H1 (cell line): Measurements from ENCODE around the gene ZDHHC11B. TPM values are rescaled to one million over a fixed set of nuclear protein-coding genes. Genes with fewer than 3 reads are reported as not detected.

ENCODE experiments used
- CTCF ChIA-PET: fragments of 300-600 bp; sonication (Branson Sonifier 250); formaldehyde crosslinking; loops from one replicate; lab custom pipeline; 2021; ENCODE audit not compliant: partially characterized antibody; lab: Charles Lee
- POLR2A ChIA-PET: fragments of 300-600 bp; sonication (Branson Sonifier 250); formaldehyde crosslinking; loops from one replicate; lab custom pipeline; 2021; ENCODE audit warnings: inconsistent platforms; ENCODE audit not compliant: partially characterized antibody; lab: Charles Lee
- DNase-seq, 2 experiments: peaks; one replicate each; pipeline versions ENCODE4 v3.0.0 to v3.0.0-alpha.2; 2010 to 2022; ENCODE audit warnings: low spot score in 2 of 2, low read depth in 1 of 2, mixed read lengths in 1 of 2
- FAIRE-seq: peaks from 2 replicates; lab custom pipeline; 2011; peaks lifted over from hg19 to GRCh38; lab: Jason Lieb, UNC
- H2AFZ ChIP-seq: 2 replicates; pipeline ENCODE4 v1.8.1; 2012; ENCODE audit warnings: low read length, inconsistent platforms
- H2AK5ac ChIP-seq: 2 replicates; pipeline ENCODE4 v1.6.1; 2013; ENCODE audit warnings: low read depth, low read length
- H2BK120ac ChIP-seq: replicated peaks from 2 replicates; pipeline ENCODE3; 2013; ENCODE audit warnings: low read depth, low read length, inconsistent platforms
- H2BK12ac ChIP-seq: 2 replicates; pipeline ENCODE4 v1.6.1; 2013; ENCODE audit warnings: low read depth, low read length
- H2BK15ac ChIP-seq: 2 replicates; pipeline ENCODE4 v1.6.1; 2013; ENCODE audit warnings: low read length
- H2BK20ac ChIP-seq: 2 replicates; pipeline ENCODE4 v1.6.1; 2013; ENCODE audit warnings: low read length
- H2BK5ac ChIP-seq: 2 replicates; pipeline ENCODE4 v1.6.1; 2013; ENCODE audit warnings: low read depth, low read length
- H3K14ac ChIP-seq: 2 replicates; pipeline ENCODE4 v1.6.1; 2013; ENCODE audit warnings: inconsistent platforms; ENCODE audit not compliant: insufficient read length
- H3K18ac ChIP-seq: 2 replicates; pipeline ENCODE4 v1.6.1; 2013; ENCODE audit warnings: low read length; ENCODE audit errors: extremely low read depth
- H3K23ac ChIP-seq: 2 replicates; pipeline ENCODE4 v1.6.1; 2013; ENCODE audit warnings: inconsistent platforms; ENCODE audit not compliant: insufficient read length
- H3K23me2 ChIP-seq: 2 replicates; pipeline ENCODE4 v1.6.1; 2013; ENCODE audit warnings: low read depth, low read length
- H3K27ac ChIP-seq: 2 replicates; pipeline ENCODE4 v1.6.1; 2011; ENCODE audit warnings: low read depth, low read length, inconsistent platforms
- H3K27me3 ChIP-seq, 4 experiments: replicated peaks in 1 of 4; 1 replicate in 1 of 4; 2 replicates in 3 of 4; pipeline versions ENCODE4 v1.6.1 to v1.8.1; 2011 to 2013; ENCODE audit warnings: low read length in 3 of 4, mild to moderate bottlenecking in 3 of 4, inconsistent platforms in 2 of 4, mixed read lengths in 2 of 4, moderate library complexity in 1 of 4; ENCODE audit not compliant: control insufficient read depth in 3 of 4, insufficient read depth in 3 of 4; ENCODE audit errors: extremely low read depth in 1 of 4
- H3K36me3 ChIP-seq, 4 experiments: 2 replicates each; pipeline versions ENCODE4 v1.6.1 to v1.8.1; 2011 to 2013; ENCODE audit warnings: mild to moderate bottlenecking in 4 of 4, low read length in 3 of 4, moderate library complexity in 2 of 4, control low read depth in 1 of 4, inconsistent platforms in 1 of 4; ENCODE audit not compliant: insufficient read depth in 4 of 4, control insufficient read depth in 2 of 4
- H3K4ac ChIP-seq: replicated peaks from 2 replicates; pipeline ENCODE3; 2013; ENCODE audit warnings: low read length, low read depth, mixed read lengths, inconsistent platforms; ENCODE audit not compliant: insufficient read length
- H3K4me1 ChIP-seq, 4 experiments: replicated peaks in 1 of 4; 1 replicate in 1 of 4; 2 replicates in 3 of 4; pipeline versions ENCODE4 v1.6.1 to v1.8.1; 2011 to 2013; ENCODE audit warnings: low read length in 3 of 4, inconsistent platforms in 2 of 4, mixed read lengths in 1 of 4; ENCODE audit not compliant: insufficient read depth in 4 of 4, control insufficient read depth in 3 of 4
- H3K4me2 ChIP-seq, 2 experiments: 2 replicates each; pipeline versions ENCODE4 v1.6.1 to v1.8.1; 2011 to 2013; ENCODE audit warnings: low read depth in 2 of 2, low read length in 2 of 2, control low read depth in 1 of 2, inconsistent platforms in 1 of 2, mild to moderate bottlenecking in 1 of 2; ENCODE audit not compliant: insufficient read depth in 1 of 2
- H3K4me3 ChIP-seq, 4 experiments: fragments of 200-600, 300-600 bp in 1 of 4; sonication (generic), shearing (Covaris generic), sonication (Bioruptor Twin) in 1 of 4; 2 replicates each; pipeline versions ENCODE4 v1.5.1 to v1.8.1; 2011 to 2016; ENCODE audit warnings: low read length in 4 of 4, low read depth in 3 of 4, control low read depth in 2 of 4, inconsistent platforms in 2 of 4, mild to moderate bottlenecking in 2 of 4, mixed read lengths in 1 of 4, moderate library complexity in 1 of 4; ENCODE audit not compliant: insufficient read depth in 2 of 4; ENCODE audit errors: extremely low read depth in 1 of 4
- H3K56ac ChIP-seq: replicated peaks from 2 replicates; pipeline ENCODE3; 2013; ENCODE audit warnings: low read depth, mild to moderate bottlenecking, mixed read lengths, low read length, inconsistent platforms; ENCODE audit not compliant: insufficient read length
- H3K79me1 ChIP-seq: 2 replicates; pipeline ENCODE4 v1.6.1; 2013; ENCODE audit warnings: low read depth, low read length, control low read depth
- H3K79me2 ChIP-seq, 2 experiments: 2 replicates each; pipeline versions ENCODE4 v1.6.1 to v1.8.1; 2012 to 2013; ENCODE audit warnings: low read length in 2 of 2, mild to moderate bottlenecking in 2 of 2, inconsistent platforms in 1 of 2; ENCODE audit not compliant: insufficient read depth in 2 of 2, control insufficient read depth in 1 of 2
- H3K9ac ChIP-seq, 4 experiments: replicated peaks in 1 of 4; 1 replicate in 1 of 4; 2 replicates in 3 of 4; pipeline versions ENCODE4 v1.6.1 to v1.8.1; 2011 to 2013; ENCODE audit warnings: low read depth in 3 of 4, low read length in 3 of 4, control low read depth in 2 of 4, mild to moderate bottlenecking in 2 of 4, moderate library complexity in 2 of 4, inconsistent platforms in 1 of 4; ENCODE audit errors: extremely low read depth in 1 of 4
- H3K9me3 ChIP-seq, 2 experiments: 2 replicates each; pipeline versions ENCODE4 v1.6.1 to v1.8.1; 2012 to 2013; ENCODE audit warnings: mild to moderate bottlenecking in 2 of 2, moderate library complexity in 2 of 2, control low read depth in 1 of 2, inconsistent platforms in 1 of 2, low read depth in 1 of 2, low read length in 1 of 2, mixed read lengths in 1 of 2; ENCODE audit not compliant: insufficient read depth in 2 of 2
- H4K20me1 ChIP-seq, 2 experiments: replicated peaks in 1 of 2; 2 replicates each; pipeline versions ENCODE3 to v1.8.1; 2011 to 2013; ENCODE audit warnings: inconsistent platforms in 2 of 2, low read length in 2 of 2, mild to moderate bottlenecking in 1 of 2; ENCODE audit not compliant: insufficient read depth in 2 of 2, control insufficient read depth in 1 of 2
- H4K5ac ChIP-seq: 2 replicates; pipeline ENCODE4 v1.6.1; 2013; ENCODE audit warnings: low read length, low read depth, mixed read lengths, inconsistent platforms; ENCODE audit not compliant: insufficient read length
- H4K8ac ChIP-seq: 2 replicates; pipeline ENCODE4 v1.8.0; 2013; ENCODE audit warnings: mild to moderate bottlenecking, moderate library complexity, low read length, inconsistent platforms; ENCODE audit not compliant: insufficient read depth; ENCODE audit errors: extremely low read depth
- H4K91ac ChIP-seq: replicated peaks from 2 replicates; pipeline ENCODE3; 2013; ENCODE audit warnings: low read length, mixed read lengths, inconsistent platforms; ENCODE audit not compliant: insufficient read length
- CTBP2 ChIP-seq: IDR thresholded peaks from 2 replicates; pipeline ENCODE4 v1.7.0; 2011; ENCODE audit warnings: borderline replicate concordance, mild to moderate bottlenecking, moderate library complexity, mixed read lengths, low read length; ENCODE audit not compliant: insufficient read depth, insufficient read length
- E2F6 ChIP-seq: IDR thresholded peaks from 2 replicates; pipeline ENCODE4 v1.6.1; 2012; ENCODE audit warnings: inconsistent platforms
- EP300 ChIP-seq, 2 experiments: IDR thresholded peaks; 1 replicate in 1 of 2; 2 replicates in 1 of 2; pipeline ENCODE4 v1.6.1; 2011 to 2012; ENCODE audit warnings: low read depth in 2 of 2, low read length in 2 of 2, mild to moderate bottlenecking in 2 of 2, borderline replicate concordance in 1 of 2, inconsistent platforms in 1 of 2, moderate library complexity in 1 of 2
- GABPA ChIP-seq: IDR thresholded peaks from 2 replicates; pipeline ENCODE4 v1.6.1; 2011; ENCODE audit warnings: mild to moderate bottlenecking, low read length, moderate library complexity, borderline replicate concordance; ENCODE audit not compliant: insufficient read depth
- HDAC6 ChIP-seq: IDR thresholded peaks from one replicate; pipeline ENCODE4 v1.7.1; 2012; ENCODE audit warnings: low read depth, mild to moderate bottlenecking, inconsistent platforms, low read length, moderate library complexity
- NRF1 ChIP-seq: IDR thresholded peaks from 2 replicates; pipeline ENCODE4 v1.6.1; 2011; ENCODE audit warnings: mild to moderate bottlenecking, low read depth, low read length, improper control_type of control experiment
- POLR2A ChIP-seq, 2 experiments: IDR thresholded peaks; 1 replicate in 1 of 2; 2 replicates in 1 of 2; pipeline ENCODE4 v1.6.1; 2011; ENCODE audit warnings: low read depth in 2 of 2, low read length in 2 of 2, mild to moderate bottlenecking in 2 of 2; ENCODE audit errors: control extremely low read depth in 1 of 2
- RAD21 ChIP-seq, 2 experiments: IDR thresholded peaks in 1 of 2; conservative IDR thresholded peaks in 1 of 2; 2 replicates each; pipeline ENCODE4 v1.6.1; 2011; ENCODE audit warnings: low read depth in 2 of 2, low read length in 2 of 2, improper control_type of control experiment in 1 of 2, inconsistent platforms in 1 of 2, mild to moderate bottlenecking in 1 of 2, moderate library complexity in 1 of 2
- WGBS, 2 experiments: shearing (Covaris generic) in 1 of 2; methylation state at CpG; one replicate each; pipeline versions ENCODE4 v1.1.6 to v1.1.7; 2013 to 2015; ENCODE audit warnings: low lambda C conversion rate in 2 of 2, mixed read lengths in 2 of 2, inconsistent platforms in 1 of 2, low coverage in 1 of 2, missing lambda C conversion rate in 1 of 2; ENCODE audit not compliant: insufficient replicate concordance in 2 of 2, insufficient coverage in 1 of 2, insufficient read length in 1 of 2; ENCODE audit errors: extremely low coverage in 1 of 2, missing lambda C conversion rate in 1 of 2; 5-methylcytosine and 5-hydroxymethylcytosine counted together
- polyA plus RNA-seq, 7 experiments: library from polyadenylated mRNA; depleted of rRNA in 3 of 7; stranded (reverse) in 5 of 7; unstranded in 2 of 7; fragments of >200 nt in 5 of 7; fragments of 200-250 nt in 2 of 7; gene quantifications; 1 replicate in 5 of 7; 2 replicates in 1 of 7; 4 replicates in 1 of 7; pipeline versions ENCODE4 v1.2.1 to v1.2.3, GENCODE V29; 2011 to 2013; ENCODE audit warnings: missing spikeins in 2 of 7, mixed read lengths in 2 of 7
- total RNA-seq: library from RNA; stranded (reverse); fragmentation: NEBNext Ultra II Directional; extraction: Animal tissue kit (Norgen Biotek cat#: 25700); gene quantifications from 2 replicates; pipeline ENCODE4 v1.2.1, GENCODE V29; 2021

The ZDHHC11B gene
- total and polyA plus RNA-seq, 2 of the 8 experiments (the other 6 are each of a cell fraction or from before 2014, with no cell fraction given) = 0.29 to 2.5 TPM

- FAIRE-seq (no peak), DNase-seq (no peak)
- H4K20me1 ChIP-seq = peaks cover 2 to 10% of the 10 kb centered on the region in 2 experiments
- no peak overlapping the region for H3K56ac ChIP-seq
- H3K9me3 ChIP-seq = no peaks in the 10 kb centered on the region
- H3K4ac ChIP-seq = no peak overlapping the region
- H2BK20ac ChIP-seq = no peak overlapping the region
- no peak overlapping the region; the same call in 1 of the 2 replicates for H2AK5ac ChIP-seq
- no peak overlapping the region for H2BK12ac ChIP-seq
- H2BK5ac ChIP-seq = no peak overlapping the region
- no peak overlapping the region for H2BK120ac ChIP-seq
- H2AFZ ChIP-seq = no peak overlapping the region
- peaks cover 0 to 8% (median 7%) of the 10 kb centered on the region in 4 experiments; a peak in 5 of 7 replicates for H3K4me1 ChIP-seq
- H3K79me2 ChIP-seq = no peaks in the 10 kb centered on the region
- no peak for TF ChIP-seq NRF1
- no peak for TF ChIP-seq HDAC6
- TF ChIP-seq EP300 (IDR thresholded peaks at IDR 0.05; ENCODE audit: borderline replicate concordance in 1 of 2, low read depth in 2 of 2, low read length in 2 of 2) = no peak
- no peak for TF ChIP-seq RAD21 (IDR thresholded peaks at IDR 0.05 in 1 of 2, conservative IDR thresholded peaks at IDR 0.05 in 1 of 2; ENCODE audit: low read depth in 2 of 2, low read length in 2 of 2)
- TF ChIP-seq E2F6 = no peak
- no peak for TF ChIP-seq CTBP2
- TF ChIP-seq GABPA = no peak
- no peak for TF ChIP-seq POLR2A (IDR thresholded peaks at IDR 0.05; ENCODE audit: control extremely low read depth in 1 of 2, low read depth in 2 of 2, low read length in 2 of 2)
- POLR2A ChIA-PET = no interaction called here
- no peak overlapping the region for H3K23ac ChIP-seq
- H3K79me1 ChIP-seq = no peaks in the 10 kb centered on the region
- H3K27ac ChIP-seq = no peak overlapping the region
- no peaks in the 10 kb centered on the region for H3K36me3 ChIP-seq
- no peak overlapping the region for H3K4me3 ChIP-seq
- H3K18ac ChIP-seq = no peak overlapping the region; the same call in 1 of the 2 replicates
- no peak overlapping the region for H3K4me2 ChIP-seq
- 81% methylated on average over 35 of the region's 44 CpGs; no CpG with 5 or more reads in 1 of the 2 experiments for WGBS, 2 experiments
- no peaks in the 10 kb centered on the region for H3K23me2 ChIP-seq
- H4K8ac ChIP-seq = no peak overlapping the region; the same call in 1 of the 2 replicates
- no peak overlapping the region for H4K91ac ChIP-seq
- H3K27me3 ChIP-seq = peaks cover 0 to 14% (median 4%) of the 10 kb centered on the region in 4 experiments; a peak in 3 of 7 replicates
- no peak overlapping the region for H4K5ac ChIP-seq
- no peak overlapping the region for H3K9ac ChIP-seq
- H3K14ac ChIP-seq = no peak overlapping the region
- CTCF ChIA-PET = no interaction called here
- H2BK15ac ChIP-seq = no peak overlapping the region
Observed at GRCh38 chr5:677131-678101, 107.1 kb downstream of the ZDHHC11B start.
